AG09319 (cell line): ENCODE measurements around the gene TIMP2.

ENCODE experiments used
- DNase-seq: peaks from one replicate; pipeline ENCODE4 v3.0.0-alpha.2; 2010; ENCODE audit warnings: low read depth; ENCODE audit errors: extremely low read depth
- CTCF ChIP-seq: IDR thresholded peaks from 2 replicates; pipeline ENCODE4 v1.5.1; 2011; ENCODE audit warnings: low read depth, mild to moderate bottlenecking, inconsistent platforms, low read length, moderate library complexity

The TIMP2 gene

DNA sequence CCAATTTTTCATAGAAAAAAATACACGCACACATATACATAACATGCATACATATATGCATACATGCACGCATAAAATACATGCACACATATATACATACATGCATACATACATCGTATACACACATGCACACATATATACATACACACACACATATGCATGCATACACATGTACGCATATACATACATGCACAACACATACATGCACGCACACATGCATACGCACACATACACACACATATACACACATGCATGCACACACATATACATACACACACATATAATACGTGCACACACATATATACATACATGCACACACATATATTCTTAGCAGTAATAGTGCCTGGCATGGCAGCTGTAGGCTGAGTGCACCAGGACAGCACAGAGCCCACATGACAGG is 109.5 kb downstream of the TIMP2 start:
- TF ChIP-seq CTCF = no peak
- DNase-seq = no peak

DNA sequence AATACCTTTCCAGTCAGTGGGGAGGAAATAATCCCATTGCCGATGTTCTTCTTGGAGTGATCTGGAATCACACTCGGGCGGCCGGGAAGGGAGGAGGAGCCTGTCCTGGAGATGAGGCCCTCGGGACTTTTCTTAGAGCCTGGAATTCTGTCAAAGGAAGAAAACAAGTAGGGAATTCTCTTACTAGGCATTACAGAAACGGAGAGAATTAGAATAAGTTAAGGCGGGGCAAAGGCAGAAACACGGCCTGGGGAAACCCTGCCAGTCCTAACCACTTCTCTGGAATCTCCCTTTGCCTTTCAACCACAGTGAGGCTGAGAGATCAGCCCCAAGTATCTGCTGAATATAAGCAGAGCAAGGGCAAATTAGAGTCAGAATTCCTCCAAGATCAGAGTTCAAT is 112.3 kb downstream of the TIMP2 start:
- DNase-seq = no peak
- no peak for TF ChIP-seq CTCF

DNA sequence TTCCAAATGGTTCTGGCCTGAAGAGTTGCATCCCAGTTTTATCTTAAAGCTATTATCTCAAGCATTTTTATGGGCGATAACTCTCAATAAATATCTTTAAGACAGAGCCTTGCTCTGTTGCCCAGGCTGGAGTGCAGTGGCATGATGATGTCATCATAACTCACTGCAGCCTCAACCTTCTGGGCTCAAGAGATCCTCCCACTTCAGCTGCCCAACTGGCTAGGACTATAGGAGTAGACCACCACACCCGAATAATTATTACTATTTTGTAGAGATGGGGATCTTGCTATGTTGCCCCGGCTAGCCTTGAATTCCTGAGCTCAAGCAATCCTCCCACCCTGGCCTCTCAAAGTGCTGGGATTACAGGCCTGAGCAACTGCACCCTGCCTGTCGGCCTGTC is 117.0 kb downstream of the TIMP2 start:
- DNase-seq = no peak

GRCh38 chr17:78806451-78806850 is 118.7 kb downstream of the TIMP2 start:
- no peak for TF ChIP-seq CTCF
- no peak for DNase-seq

More for the DNA sequence above, 117.0 kb downstream of the TIMP2 start:
- TF ChIP-seq CTCF = no peak

DNA sequence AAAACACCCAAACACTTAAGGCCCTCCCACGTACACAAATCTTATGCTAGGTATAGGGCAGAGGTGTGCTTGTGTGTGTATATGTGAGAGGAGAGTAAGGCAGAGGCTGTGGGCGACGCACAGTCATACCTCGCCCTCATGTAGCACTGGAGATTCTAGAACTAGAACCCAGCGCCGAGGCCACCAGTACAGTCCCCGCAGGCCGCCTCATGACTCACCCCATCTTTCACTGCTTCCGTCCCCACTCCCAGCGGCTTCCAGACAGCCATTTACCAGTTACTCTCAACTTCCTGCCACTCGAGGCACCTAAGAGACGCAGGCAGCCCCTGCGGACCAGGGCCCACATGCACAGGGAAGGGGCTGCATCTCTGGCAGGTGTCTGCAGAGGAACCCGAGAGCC is 119.9 kb downstream of the TIMP2 start:
- no peak for TF ChIP-seq CTCF
- no peak for DNase-seq

GRCh38 chr17:78804777-78805176 is 120.4 kb downstream of the TIMP2 start:
- DNase-seq = no peak
- TF ChIP-seq CTCF = no peak

DNA sequence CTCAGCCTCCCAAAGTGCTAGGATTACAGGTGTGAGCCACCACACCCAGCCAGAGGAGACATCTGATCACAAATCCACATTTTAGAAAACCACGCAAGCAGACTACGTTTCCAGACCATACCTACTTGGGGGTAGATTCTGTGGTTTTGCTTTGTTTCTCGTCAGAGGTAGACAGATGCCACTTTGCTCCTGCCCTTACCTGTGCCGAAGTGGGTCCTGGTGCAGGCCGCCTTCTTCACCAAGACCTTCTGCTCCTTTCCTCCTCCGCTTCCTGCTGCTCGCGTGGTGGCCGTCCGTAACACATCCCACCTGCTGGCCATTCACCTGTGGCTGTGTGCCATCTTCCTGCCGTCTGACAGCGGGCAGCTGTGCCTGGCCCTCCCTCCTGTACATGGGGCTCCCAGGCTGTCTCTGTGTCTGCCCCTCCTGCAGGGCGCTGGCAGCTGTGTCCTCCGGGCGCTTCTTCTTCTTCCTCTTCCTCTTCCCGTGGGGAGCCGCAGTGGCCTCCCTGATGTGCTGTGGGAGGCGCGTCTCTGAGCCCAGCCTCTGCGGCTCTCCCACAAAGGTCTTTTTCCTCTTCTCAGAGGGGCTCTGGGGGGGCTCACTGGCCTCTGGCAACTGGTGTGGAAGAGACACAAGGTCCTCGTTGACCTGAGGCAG is 121.9 kb downstream of the TIMP2 start:
- TF ChIP-seq CTCF = no peak
- DNase-seq = no peak
